ENCODE results near the gene TMEM214.

The TMEM214 gene

GRCh38 chr2:27042159-27042661 lies 9.4 kb downstream of the TMEM214 start:
- no peak for TF ChIP-seq CTCF (IDR thresholded peaks at IDR 0.05)

- no peak for TF ChIP-seq CTCF (IDR thresholded peaks at IDR 0.05)
Measured at GRCh38 chr2:27042985-27043634, 10.3 kb downstream of the TMEM214 start.

- no peak for TF ChIP-seq CTCF (IDR thresholded peaks at IDR 0.05)
Measured at GRCh38 chr2:27049422-27050280, 16.9 kb downstream of the TMEM214 start.

- no peak for TF ChIP-seq CTCF (IDR thresholded peaks at IDR 0.05)
Measured at GRCh38 chr2:27050281-27050995, 17.7 kb downstream of the TMEM214 start.

- no peak for TF ChIP-seq CTCF (IDR thresholded peaks at IDR 0.05)
Measured at GRCh38 chr2:27050996-27051901, 18.5 kb downstream of the TMEM214 start, which contains the start of gene AGBL5. AGBL5 (plus strand) TSS chr2:27051668; CDS start chr2:27052959, 1,291 bp downstream.

- no peak for TF ChIP-seq CTCF (IDR thresholded peaks at IDR 0.05)
Measured at GRCh38 chr2:27051902-27052645, 19.3 kb downstream of the TMEM214 start.
